ENCODE results near the gene C20orf204. TPM values are rescaled to one million over a fixed set of nuclear protein-coding genes. Genes with fewer than 3 reads are reported as not detected.

C20orf204 gene
- polyA plus RNA-seq, 1 donor = 1.2 TPM

GRCh38 chr20:64057628-64058498 is 21.9 kb downstream of the C20orf204 start:
- H3K9me3 ChIP-seq (ENCODE audit: control insufficient read depth, low read depth, low read length) = no peaks in the 10 kb centered on the region
- peak; percentile 56 to 63 for DNase-seq
- no CpG with 5 or more reads among the region's 33 CpGs for WGBS (ENCODE audit: insufficient coverage, low lambda C conversion rate)
- H3K4me1 ChIP-seq (ENCODE audit: control insufficient read depth, insufficient read depth, low read length) = peaks cover 10% of the 10 kb centered on the region
- H3K27ac ChIP-seq (ENCODE audit: low read length) = no peak overlapping the region
- no peaks in the 10 kb centered on the region for H3K36me3 ChIP-seq (ENCODE audit: control insufficient read depth, insufficient read depth, low read length)
- no peak overlapping the region for H3K4me3 ChIP-seq (ENCODE audit: low read length)
- peaks cover 50% of the 10 kb centered on the region for H3K27me3 ChIP-seq (ENCODE audit: control insufficient read depth, insufficient read depth, low read length)

DNA sequence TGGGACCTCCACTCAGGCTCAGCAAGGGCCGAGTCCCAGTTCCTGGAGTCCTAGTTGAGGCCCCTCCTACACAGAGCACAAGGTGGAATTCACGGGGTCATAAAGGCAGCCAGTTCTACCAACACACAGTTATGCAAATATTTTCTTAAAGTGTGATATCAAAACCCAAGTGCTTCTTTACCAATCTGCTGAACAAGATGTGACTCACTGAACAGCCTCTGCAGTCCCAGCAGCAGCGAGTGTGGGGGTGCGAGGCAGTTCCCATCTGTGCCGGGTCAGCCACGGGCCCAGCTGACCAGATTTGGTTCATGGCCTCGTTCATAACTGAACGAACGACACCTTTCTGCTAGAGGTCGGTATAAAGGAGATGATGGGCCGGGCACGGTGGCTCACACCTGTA is 22.6 kb downstream of the C20orf204 start:
- no peak for DNase-seq
- H3K27me3 ChIP-seq (ENCODE audit: control insufficient read depth, insufficient read depth, low read length) = peaks cover 44% of the 10 kb centered on the region
- no peak overlapping the region for H3K27ac ChIP-seq (ENCODE audit: low read length)
- H3K9me3 ChIP-seq (ENCODE audit: control insufficient read depth, low read depth, low read length) = no peaks in the 10 kb centered on the region
- peaks cover 10% of the 10 kb centered on the region for H3K4me1 ChIP-seq (ENCODE audit: control insufficient read depth, insufficient read depth, low read length)
- H3K4me3 ChIP-seq (ENCODE audit: low read length) = no peak overlapping the region
- H3K36me3 ChIP-seq (ENCODE audit: control insufficient read depth, insufficient read depth, low read length) = no peaks in the 10 kb centered on the region
- no CpG with 5 or more reads among the region's 12 CpGs for WGBS (ENCODE audit: insufficient coverage, low lambda C conversion rate)

DNA sequence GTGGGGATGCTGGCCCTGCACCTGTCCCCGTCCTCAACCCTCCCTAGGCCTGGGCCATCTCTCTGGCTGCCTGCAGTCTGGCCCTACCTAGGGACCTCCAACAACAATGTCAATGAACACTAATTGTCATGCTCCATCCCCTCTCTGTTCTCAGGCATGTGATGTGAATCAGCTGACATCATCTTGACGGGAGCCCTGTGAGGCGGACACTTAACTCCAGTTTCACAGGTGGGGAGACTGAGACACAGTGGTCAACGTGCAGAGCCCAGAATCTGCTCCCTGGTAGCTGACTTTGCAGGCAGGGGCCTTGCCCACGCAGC is 26.3 kb downstream of the C20orf204 start:
- peaks cover 25% of the 10 kb centered on the region for H3K4me1 ChIP-seq (ENCODE audit: control insufficient read depth, insufficient read depth, low read length)

DNA sequence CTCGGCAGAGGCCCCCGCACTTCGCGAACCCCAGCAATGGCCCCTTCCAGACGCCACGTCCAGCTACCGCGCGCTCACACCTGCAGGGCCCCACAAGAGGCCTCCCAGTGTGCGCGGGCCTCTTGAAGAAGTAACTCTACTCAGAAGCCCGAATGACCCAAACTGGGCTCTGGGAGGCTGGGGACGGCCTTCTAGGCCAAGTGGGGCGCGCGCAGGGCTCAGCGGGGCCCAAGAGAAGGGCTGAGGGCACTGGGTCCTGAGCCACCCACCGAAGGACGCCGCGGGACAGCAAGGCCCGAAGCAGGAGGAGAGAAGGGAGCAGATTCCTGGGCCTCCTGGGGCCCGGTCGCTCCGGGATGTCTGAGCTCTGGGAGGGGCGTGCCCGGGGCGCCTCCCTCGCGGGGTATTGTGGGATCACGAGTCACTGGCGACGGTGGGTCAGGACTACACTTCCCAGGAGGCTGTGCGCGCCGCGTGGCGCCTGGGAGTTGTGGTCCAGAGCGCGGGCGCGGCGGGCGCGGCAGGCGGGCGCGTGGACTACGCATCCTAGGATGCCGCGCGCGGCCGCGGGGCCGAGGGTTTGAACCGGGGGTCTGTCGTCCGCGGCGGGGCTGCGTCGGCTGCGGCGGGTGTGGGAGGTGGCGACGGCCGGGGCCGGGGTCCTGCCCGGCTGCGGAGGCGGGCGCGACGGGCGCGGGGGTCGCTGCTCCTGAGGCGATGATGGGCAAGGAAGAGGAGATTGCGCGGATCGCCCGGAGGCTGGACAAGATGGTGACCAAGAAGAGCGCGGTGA is 26.8 kb downstream of the C20orf204 start, which contains the start of gene TCEA2:
Gene TCEA2 (plus strand): TSS at position 603 of the 793 bp plus-strand sequence. CDS start 115 bp downstream, at position 718.
- Histone ChIP-seq H3K27ac (ENCODE audit: low read length) (peak within 1 kb of the TSS; percentile 84), H3K4me3 (ENCODE audit: low read length) (peak within 1 kb of the TSS; percentile 85), H3K27me3 (ENCODE audit: control insufficient read depth, insufficient read depth, low read length) (peaks cover 5% of the 10 kb centered on the region), H3K9me3 (ENCODE audit: control insufficient read depth, low read depth, low read length) (no peaks in the 10 kb centered on the region), H3K4me1 (ENCODE audit: control insufficient read depth, insufficient read depth, low read length) (peaks cover 25% of the 10 kb centered on the region), H3K36me3 (ENCODE audit: control insufficient read depth, insufficient read depth, low read length) (no peaks in the 10 kb centered on the region)
- DNase-seq = peak; percentile 97 to 98
- no CpG with 5 or more reads among the region's 85 CpGs for WGBS (ENCODE audit: insufficient coverage, low lambda C conversion rate)

More for the DNA sequence above, 26.3 kb downstream of the C20orf204 start:
- Histone ChIP-seq H3K4me3 (ENCODE audit: low read length) (peak overlapping the region; percentile 49), H3K9me3 (ENCODE audit: control insufficient read depth, low read depth, low read length) (no peaks in the 10 kb centered on the region), H3K36me3 (ENCODE audit: control insufficient read depth, insufficient read depth, low read length) (no peaks in the 10 kb centered on the region), H3K27ac (ENCODE audit: low read length) (peak overlapping the region; percentile 84), H3K27me3 (ENCODE audit: control insufficient read depth, insufficient read depth, low read length) (peaks cover 9% of the 10 kb centered on the region)
- DNase-seq = no peak
- no CpG with 5 or more reads among the region's 5 CpGs for WGBS (ENCODE audit: insufficient coverage, low lambda C conversion rate)

DNA sequence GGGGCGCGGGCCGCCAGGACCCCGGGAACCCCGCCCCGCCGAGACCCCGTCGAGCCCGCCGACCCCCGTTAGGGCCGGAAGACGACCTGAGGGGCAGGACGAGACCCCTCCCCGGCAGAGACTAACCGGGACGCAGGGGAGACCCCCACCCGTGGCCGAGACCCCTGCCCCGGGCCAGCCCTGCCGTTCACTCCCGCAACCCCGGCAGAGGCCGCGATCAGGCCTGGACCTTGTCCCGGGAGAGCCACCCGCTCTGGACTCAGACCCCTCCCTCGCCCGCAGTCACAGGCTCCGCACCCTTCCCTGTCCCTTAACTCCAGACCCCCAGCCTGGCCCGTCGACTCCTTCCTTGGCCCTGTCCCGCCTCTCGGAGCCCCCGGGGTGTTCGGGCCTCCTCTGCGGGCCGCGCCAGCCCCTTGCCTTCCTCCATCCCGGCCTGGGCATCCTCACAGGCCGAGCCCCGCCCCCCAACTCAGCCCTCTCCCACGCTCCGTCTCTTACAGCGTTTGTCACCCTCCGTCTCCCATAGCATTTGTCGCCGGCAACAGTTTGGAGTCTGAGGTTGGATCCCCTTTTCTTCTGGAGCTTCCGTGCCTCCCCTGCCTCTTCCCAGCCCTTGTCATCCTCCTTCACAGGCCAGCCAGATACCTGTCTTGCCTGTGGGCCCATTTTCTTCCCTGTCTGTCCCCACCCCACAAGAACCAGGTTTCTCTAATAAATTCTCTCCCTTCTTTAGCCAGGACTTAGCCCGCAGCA is 27.6 kb downstream of the C20orf204 start:
- peak overlapping the region; percentile 85 for H3K4me3 ChIP-seq (ENCODE audit: low read length)
- H3K36me3 ChIP-seq (ENCODE audit: control insufficient read depth, insufficient read depth, low read length) = no peaks in the 10 kb centered on the region
- WGBS (ENCODE audit: insufficient coverage, low lambda C conversion rate) = no CpG with 5 or more reads among the region's 51 CpGs
- DNase-seq = peak in 1 of 2 donors; percentile 59
- peaks cover under 1% of the 10 kb centered on the region for H3K27me3 ChIP-seq (ENCODE audit: control insufficient read depth, insufficient read depth, low read length)
- H3K4me1 ChIP-seq (ENCODE audit: control insufficient read depth, insufficient read depth, low read length) = peaks cover 25% of the 10 kb centered on the region
- H3K9me3 ChIP-seq (ENCODE audit: control insufficient read depth, low read depth, low read length) = no peaks in the 10 kb centered on the region
- H3K27ac ChIP-seq (ENCODE audit: low read length) = no peak overlapping the region

- WGBS (ENCODE audit: insufficient coverage, low lambda C conversion rate) = no CpG with 5 or more reads among the region's 12 CpGs
- peak overlapping the region; percentile 85 for H3K4me3 ChIP-seq (ENCODE audit: low read length)
- no peak overlapping the region for H3K27ac ChIP-seq (ENCODE audit: low read length)
These were observed 28.2 kb downstream of the C20orf204 start for GRCh38 chr20:64064145-64064698.

GRCh38 chr20:64065062-64065973 is 29.3 kb downstream of the C20orf204 start:
- no peaks in the 10 kb centered on the region for H3K9me3 ChIP-seq (ENCODE audit: control insufficient read depth, low read depth, low read length)
- no peak overlapping the region for H3K4me3 ChIP-seq (ENCODE audit: low read length)
- no peak for DNase-seq
- no peaks in the 10 kb centered on the region for H3K36me3 ChIP-seq (ENCODE audit: control insufficient read depth, insufficient read depth, low read length)
- no peak overlapping the region for H3K27ac ChIP-seq (ENCODE audit: low read length)
- peaks cover 25% of the 10 kb centered on the region for H3K4me1 ChIP-seq (ENCODE audit: control insufficient read depth, insufficient read depth, low read length)
- no CpG with 5 or more reads among the region's 27 CpGs for WGBS (ENCODE audit: insufficient coverage, low lambda C conversion rate)
- H3K27me3 ChIP-seq (ENCODE audit: control insufficient read depth, insufficient read depth, low read length) = no peaks in the 10 kb centered on the region

More at GRCh38 chr20:64064145-64064698, 28.2 kb downstream of the C20orf204 start:
- no peaks in the 10 kb centered on the region for H3K36me3 ChIP-seq (ENCODE audit: control insufficient read depth, insufficient read depth, low read length)
- DNase-seq = no peak
- peaks cover 25% of the 10 kb centered on the region for H3K4me1 ChIP-seq (ENCODE audit: control insufficient read depth, insufficient read depth, low read length)
- no peaks in the 10 kb centered on the region for H3K27me3 ChIP-seq (ENCODE audit: control insufficient read depth, insufficient read depth, low read length)
- no peaks in the 10 kb centered on the region for H3K9me3 ChIP-seq (ENCODE audit: control insufficient read depth, low read depth, low read length)

GRCh38 chr20:64065974-64066343 is 30.0 kb downstream of the C20orf204 start:
- Histone ChIP-seq H3K36me3 (ENCODE audit: control insufficient read depth, insufficient read depth, low read length) (no peaks in the 10 kb centered on the region), H3K27ac (ENCODE audit: low read length) (no peak overlapping the region), H3K9me3 (ENCODE audit: control insufficient read depth, low read depth, low read length) (no peaks in the 10 kb centered on the region)

DNA sequence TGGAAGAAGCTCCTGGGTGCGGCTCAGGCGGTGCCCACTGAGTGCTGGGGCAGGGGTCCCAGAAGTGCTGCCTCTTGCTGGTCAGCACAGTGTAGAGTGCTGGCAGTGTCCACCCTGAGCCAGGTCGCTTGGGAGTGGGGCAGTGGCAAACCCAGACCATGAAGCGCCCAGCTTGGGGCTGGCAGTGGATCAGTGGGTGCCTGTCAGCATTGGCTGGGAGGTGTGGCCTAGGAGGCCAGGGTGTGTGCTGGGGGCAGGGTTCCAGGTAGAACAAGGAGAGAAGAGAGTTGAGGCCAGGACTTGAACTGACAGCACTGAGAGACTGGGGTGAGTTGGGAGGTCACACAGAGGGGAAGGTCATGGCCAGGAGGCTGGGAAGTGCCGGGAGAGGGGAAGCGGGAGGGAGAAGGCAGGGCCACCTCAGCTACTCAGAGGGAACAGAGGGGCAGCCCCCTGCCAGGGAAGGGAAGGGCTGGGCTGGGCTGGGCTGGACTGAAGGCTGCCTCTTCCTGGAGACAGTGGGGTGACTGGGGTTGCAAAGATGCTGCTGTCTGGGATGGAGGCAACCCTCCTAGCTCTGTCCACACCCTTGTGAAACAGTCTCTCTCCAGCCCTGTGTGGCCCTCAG is 31.1 kb downstream of the C20orf204 start:
- H3K4me1 ChIP-seq (ENCODE audit: control insufficient read depth, insufficient read depth, low read length) = peaks cover 23% of the 10 kb centered on the region
- no peaks in the 10 kb centered on the region for H3K27me3 ChIP-seq (ENCODE audit: control insufficient read depth, insufficient read depth, low read length)
- no peaks in the 10 kb centered on the region for H3K9me3 ChIP-seq (ENCODE audit: control insufficient read depth, low read depth, low read length)
- H3K27ac ChIP-seq (ENCODE audit: low read length) = no peak overlapping the region
- H3K4me3 ChIP-seq (ENCODE audit: low read length) = no peak overlapping the region
- no peak for DNase-seq
- H3K36me3 ChIP-seq (ENCODE audit: control insufficient read depth, insufficient read depth, low read length) = no peaks in the 10 kb centered on the region
- no CpG with 5 or more reads among the region's 6 CpGs for WGBS (ENCODE audit: insufficient coverage, low lambda C conversion rate)

More at GRCh38 chr20:64065974-64066343, 30.0 kb downstream of the C20orf204 start:
- WGBS (ENCODE audit: insufficient coverage, low lambda C conversion rate) = no CpG with 5 or more reads among the region's 5 CpGs
- no peaks in the 10 kb centered on the region for H3K27me3 ChIP-seq (ENCODE audit: control insufficient read depth, insufficient read depth, low read length)
- H3K4me1 ChIP-seq (ENCODE audit: control insufficient read depth, insufficient read depth, low read length) = peaks cover 25% of the 10 kb centered on the region
- H3K4me3 ChIP-seq (ENCODE audit: low read length) = no peak overlapping the region
- DNase-seq = peak in 1 of 2 donors; percentile 49

Measured in large intestine (tissue), 3 donors.